GM12801 (cell line): Measurements from ENCODE around the gene CSNK1E.

Source experiments
- CTCF ChIP-seq: IDR thresholded peaks from one replicate; pipeline ENCODE4 v1.5.1; 2011; ENCODE audit warnings: control low read depth; ENCODE audit not compliant: insufficient read length; ENCODE audit errors: extremely low read depth

CSNK1E gene

GRCh38 chr22:38317122-38317994 lies at the start of gene CSNK1E:
Gene CSNK1E (minus strand): TSS chr22:38317433. CDS start chr22:38314157, 3,276 bp downstream.
- TF ChIP-seq CTCF = no peak

- TF ChIP-seq CTCF = no peak
Observed at GRCh38 chr22:38355275-38355674, 38.0 kb upstream of the CSNK1E start.

GRCh38 chr22:38353701-38354100 lies 36.5 kb upstream of the CSNK1E start:
- no peak for TF ChIP-seq CTCF

GRCh38 chr22:38353142-38353629 lies 36.0 kb upstream of the CSNK1E start:
- TF ChIP-seq CTCF = no peak

- no peak for TF ChIP-seq CTCF
Observed at GRCh38 chr22:38352436-38352835, 35.2 kb upstream of the CSNK1E start.

- no peak for TF ChIP-seq CTCF
Observed at GRCh38 chr22:38350444-38351359, 33.5 kb upstream of the CSNK1E start.
